Measurements from ENCODE around the gene PGPEP1. TPM values are rescaled to one million over a fixed set of nuclear protein-coding genes. Genes with fewer than 3 reads are reported as not detected.
A peak's percentile ranks its signal among the peaks of the same experiment; 100 is the strongest.

Gene PGPEP1
- 48.5 TPM for total RNA-seq

GRCh38 chr19:18340190-18340989, at the start of gene PGPEP1:
PGPEP1 (plus strand) TSS chr19:18340598; CDS start chr19:18340682, 84 bp downstream.
- DNase-seq (ENCODE audit: low spot score): peak; percentile 73

- no peak for DNase-seq (ENCODE audit: low spot score)
These were observed 49.3 kb upstream of the PGPEP1 start for GRCh38 chr19:18291019-18291524.

GRCh38 chr19:18291590-18292461, 48.6 kb upstream of the PGPEP1 start:
- peak; percentile 90 for DNase-seq (ENCODE audit: low spot score)

GRCh38 chr19:18292462-18292809, 48.0 kb upstream of the PGPEP1 start:
- peak; percentile 75 for DNase-seq (ENCODE audit: low spot score)

GRCh38 chr19:18292810-18293641, 47.4 kb upstream of the PGPEP1 start:
- DNase-seq (ENCODE audit: low spot score): peak; percentile 88

GRCh38 chr19:18293642-18294466, 46.5 kb upstream of the PGPEP1 start:
- no peak for DNase-seq (ENCODE audit: low spot score)

- DNase-seq (ENCODE audit: low spot score): peak; percentile 78
These were observed 45.9 kb upstream of the PGPEP1 start for GRCh38 chr19:18294467-18294864.

GRCh38 chr19:18295034-18295451, 45.4 kb upstream of the PGPEP1 start:
- no peak for DNase-seq (ENCODE audit: low spot score)

- no peak for DNase-seq (ENCODE audit: low spot score)
These were observed 43.1 kb upstream of the PGPEP1 start for GRCh38 chr19:18297308-18297707.

GRCh38 chr19:18298601-18299000, 41.8 kb upstream of the PGPEP1 start:
- DNase-seq (ENCODE audit: low spot score): no peak

- no peak for DNase-seq (ENCODE audit: low spot score)
These were observed 40.7 kb upstream of the PGPEP1 start for GRCh38 chr19:18299654-18300053.

GRCh38 chr19:18300930-18301717, 39.3 kb upstream of the PGPEP1 start:
- DNase-seq (ENCODE audit: low spot score): no peak

GRCh38 chr19:18301718-18302111, 38.7 kb upstream of the PGPEP1 start:
- no peak for DNase-seq (ENCODE audit: low spot score)

- no peak for DNase-seq (ENCODE audit: low spot score)
These were observed 36.3 kb upstream of the PGPEP1 start for GRCh38 chr19:18304208-18304457.

GRCh38 chr19:18304458-18305310, 35.7 kb upstream of the PGPEP1 start:
- DNase-seq (ENCODE audit: low spot score): peak; percentile 87

GRCh38 chr19:18306209-18306887, 34.0 kb upstream of the PGPEP1 start:
- DNase-seq (ENCODE audit: low spot score): no peak

GRCh38 chr19:18306888-18307260, 33.5 kb upstream of the PGPEP1 start:
- no peak for DNase-seq (ENCODE audit: low spot score)

GRCh38 chr19:18307271-18307681, 33.1 kb upstream of the PGPEP1 start:
- no peak for DNase-seq (ENCODE audit: low spot score)
